HG03045 (cell line): ENCODE results near the gene NHLH2.

Experiments used
- ATAC-seq: cut with Tn5 transposase; IDR thresholded peaks from one replicate; pipeline ENCODE4 v1.9.1; 2021; ENCODE audit warnings: mild to moderate bottlenecking, moderate library complexity; ENCODE audit not compliant: unreplicated experiment

NHLH2 gene

DNA sequence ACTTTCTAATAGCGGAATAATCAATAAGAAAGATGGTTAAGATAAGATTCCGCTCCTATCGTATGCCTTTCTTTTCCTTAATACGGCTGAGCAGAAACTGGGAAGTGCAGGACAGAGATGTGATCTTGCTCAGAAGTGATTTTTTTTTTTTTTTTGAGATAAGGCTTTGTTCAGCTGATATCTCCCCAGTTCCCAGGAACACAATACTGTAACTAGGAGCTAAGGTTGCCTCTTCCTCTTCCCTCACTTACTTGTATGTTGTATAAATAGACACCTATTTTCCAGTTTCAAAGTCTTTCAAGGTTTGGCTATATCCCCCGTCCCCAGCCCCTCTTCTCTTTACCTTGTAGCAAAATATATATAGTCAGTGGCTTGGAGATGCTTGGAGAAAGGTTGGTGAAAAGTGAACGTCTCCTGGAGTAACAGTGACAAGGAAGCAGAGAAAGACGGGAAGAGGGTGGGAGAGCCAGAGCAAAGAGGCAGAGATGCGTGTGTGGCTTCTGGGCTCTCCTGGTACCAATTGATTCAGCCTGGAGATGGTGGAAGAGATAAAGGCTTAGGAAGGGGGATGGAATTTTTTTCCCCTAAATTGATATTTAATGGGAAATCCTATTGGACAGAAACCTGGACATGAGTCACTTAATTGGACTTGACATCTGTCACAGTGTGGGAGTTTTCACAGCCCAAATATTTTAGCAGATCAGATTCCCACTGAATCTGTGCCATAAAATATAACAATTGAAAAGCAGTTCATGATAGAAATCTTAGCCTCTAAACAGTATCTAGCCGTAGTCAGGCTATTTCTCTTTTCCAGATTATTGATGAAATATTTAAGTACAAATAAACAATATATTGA is at the start of gene NHLH2:
Gene NHLH2 (minus strand): TSS at position 522 of the 856 bp plus-strand sequence. CDS start 2,754 bp downstream, outside the sequence.
- ATAC-seq: no peak

DNA sequence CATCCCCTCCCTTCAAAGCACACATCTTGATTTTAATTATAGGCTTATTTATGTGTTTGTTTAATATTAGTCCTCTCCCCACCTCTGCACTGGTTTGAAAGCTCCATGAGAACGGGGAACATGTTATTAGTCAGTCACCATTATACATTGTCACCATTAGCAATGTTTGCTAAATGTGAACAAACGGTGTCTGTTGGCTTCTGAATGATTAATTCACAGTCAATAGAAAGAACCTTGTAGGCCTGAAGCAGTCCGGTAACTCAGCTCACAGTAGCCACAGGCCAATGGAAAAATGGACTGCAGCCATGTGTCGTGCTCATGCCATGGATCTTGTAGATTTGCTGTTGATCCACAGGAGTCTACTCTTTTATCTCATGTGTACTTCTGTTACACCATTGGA is 49.7 kb upstream of the NHLH2 start:
- no peak for ATAC-seq

DNA sequence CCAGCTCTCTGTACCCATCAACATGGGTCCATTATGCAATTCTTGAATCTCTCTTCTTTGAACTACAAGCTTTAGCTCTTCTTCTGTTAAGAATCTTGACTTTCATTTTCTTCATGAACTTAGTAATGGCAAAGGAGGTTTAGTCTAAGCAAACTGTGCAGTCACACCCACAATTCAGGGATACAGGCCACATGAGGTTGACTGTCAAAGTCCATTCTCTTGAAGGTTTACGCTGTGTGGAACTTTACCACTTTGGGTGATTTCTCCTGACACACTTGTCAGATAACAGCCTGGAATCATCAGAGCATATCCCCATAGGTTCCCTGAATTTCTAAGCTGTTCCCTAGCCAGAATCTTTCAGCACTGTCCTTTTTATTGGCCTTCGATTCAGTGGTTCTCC is 48.0 kb upstream of the NHLH2 start:
- ATAC-seq: no peak

DNA sequence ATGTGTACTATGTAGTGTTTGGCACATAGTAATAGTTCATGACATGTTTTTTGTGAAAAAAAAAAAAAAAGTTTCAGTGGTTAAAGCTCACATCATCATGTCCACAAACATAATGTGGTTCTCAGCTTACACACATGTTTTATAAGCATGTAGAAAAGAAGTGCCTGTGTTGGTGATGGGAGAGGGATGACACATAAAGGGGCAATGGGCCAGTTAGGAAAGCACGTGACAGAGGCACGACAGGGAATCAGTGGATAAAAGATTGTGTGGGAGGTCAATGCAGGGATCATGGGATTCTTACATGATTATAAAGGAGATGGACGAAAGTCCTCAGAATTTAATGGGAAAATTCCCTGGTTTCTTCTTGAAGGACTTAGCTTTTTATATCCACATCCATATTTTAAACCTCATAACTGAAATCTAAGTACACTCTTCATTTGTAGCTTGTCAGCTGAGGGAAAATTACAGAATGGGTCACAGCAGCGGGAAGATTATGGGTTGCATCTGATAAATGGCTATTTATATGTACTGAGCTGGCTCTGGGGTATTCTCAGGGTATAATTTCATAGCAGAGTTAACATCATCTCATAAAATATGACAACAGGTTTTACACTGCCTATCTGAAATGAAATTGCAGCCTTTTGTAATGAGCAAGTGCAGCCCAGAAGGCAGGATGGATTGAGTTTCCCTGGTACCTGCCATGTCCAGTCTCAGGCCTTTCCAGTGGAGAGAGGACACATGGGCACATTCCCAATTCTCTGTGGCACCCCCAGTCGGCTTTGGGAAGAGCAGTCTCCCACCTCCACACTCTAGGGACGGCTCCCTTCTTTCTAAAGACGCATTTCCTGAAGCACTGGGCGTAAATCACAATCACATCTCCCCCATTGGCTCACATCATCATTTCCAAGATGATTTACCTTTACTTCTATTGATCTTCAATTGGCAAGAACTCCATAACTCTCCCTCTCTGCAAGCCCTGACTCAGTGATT is 42.3 kb upstream of the NHLH2 start:
- ATAC-seq: no peak

DNA sequence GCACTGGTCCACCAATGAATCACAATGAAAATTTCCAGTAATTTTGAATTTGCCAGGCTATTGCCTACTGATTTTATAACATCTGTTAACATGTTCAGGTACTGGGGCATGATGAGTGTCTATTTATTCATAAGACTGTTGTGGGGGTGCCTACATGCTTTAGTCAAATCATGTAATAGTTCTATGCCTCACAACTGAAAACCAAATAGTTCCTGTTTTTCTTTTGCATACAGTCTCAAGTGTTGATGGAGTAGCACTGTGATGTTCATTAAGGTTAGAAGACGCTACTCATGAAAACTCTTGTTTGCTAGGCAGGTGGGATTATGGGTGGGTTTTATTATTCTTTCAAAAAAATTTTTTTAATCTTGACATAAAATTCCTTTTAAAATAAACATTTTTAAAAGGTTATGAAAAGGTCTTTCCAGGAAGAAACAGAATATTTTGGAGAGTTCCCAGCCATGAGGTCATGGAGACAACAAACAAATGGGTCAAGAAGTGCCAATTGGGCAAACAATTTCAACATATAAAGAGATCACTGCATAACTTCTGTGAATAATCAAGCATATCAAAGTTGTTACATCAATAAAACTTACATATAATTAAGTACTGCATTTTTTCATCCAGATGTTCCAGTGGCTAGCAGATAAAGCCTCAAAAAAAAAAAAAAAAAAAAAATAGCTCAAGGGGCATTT is 40.2 kb upstream of the NHLH2 start:
- ATAC-seq: no peak

DNA sequence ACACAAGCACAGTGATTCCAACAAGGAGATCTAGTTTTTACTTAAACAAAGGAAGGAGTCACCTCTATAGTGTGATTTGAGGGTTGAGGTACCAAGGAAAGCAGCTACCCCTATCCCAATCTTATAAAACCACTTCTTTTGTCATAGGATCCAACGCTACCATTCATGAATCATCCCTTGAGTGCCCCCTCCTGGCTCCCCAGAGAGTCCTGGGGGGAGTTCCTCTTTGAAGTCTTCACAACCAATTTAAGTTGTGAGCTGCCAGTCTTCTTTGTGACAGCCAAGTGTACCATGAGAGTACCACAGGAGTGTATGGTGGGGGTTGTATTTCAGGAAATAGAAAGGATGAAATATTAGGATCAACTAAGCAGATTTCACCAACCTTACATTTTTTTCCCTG is 39.1 kb upstream of the NHLH2 start:
- no peak for ATAC-seq

DNA sequence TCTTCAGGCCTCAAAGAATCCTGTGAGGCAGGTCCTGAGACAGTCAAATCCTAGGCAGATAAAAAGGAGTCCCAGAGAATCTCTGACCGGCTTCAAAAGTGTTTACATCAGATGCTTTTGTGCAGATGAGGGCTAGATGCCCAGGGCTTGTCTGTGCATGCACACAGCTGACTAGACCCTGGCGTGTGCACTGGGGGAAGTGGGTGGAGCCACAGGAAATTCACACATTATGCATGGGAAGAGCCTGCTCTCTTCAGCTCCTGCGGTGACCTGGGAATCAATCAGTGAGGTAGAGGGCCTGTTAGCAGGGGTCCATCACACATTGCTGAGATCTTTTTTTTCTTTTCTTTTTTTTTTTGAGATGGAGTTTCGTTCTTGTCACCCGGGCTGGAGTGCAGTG is 36.6 kb upstream of the NHLH2 start:
- ATAC-seq: no peak

DNA sequence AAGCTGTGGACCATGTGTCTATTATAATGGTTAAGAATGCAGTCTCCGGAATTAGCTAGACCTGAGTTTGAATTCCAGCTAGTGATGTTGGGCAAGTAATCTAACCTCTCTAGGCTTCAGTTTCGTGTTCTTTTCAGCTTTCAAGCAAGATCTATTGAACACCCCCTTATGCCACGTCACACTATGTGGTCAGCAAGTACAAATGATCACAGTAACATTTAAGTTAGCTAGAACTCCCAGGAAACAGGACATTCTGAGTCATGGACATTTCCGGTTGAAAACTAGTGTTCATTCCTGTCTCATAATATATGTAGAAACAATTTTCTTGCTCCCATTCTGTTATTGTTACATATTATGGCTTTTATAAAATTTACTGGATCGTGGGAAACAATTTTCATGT is 34.0 kb upstream of the NHLH2 start:
- ATAC-seq: no peak

DNA sequence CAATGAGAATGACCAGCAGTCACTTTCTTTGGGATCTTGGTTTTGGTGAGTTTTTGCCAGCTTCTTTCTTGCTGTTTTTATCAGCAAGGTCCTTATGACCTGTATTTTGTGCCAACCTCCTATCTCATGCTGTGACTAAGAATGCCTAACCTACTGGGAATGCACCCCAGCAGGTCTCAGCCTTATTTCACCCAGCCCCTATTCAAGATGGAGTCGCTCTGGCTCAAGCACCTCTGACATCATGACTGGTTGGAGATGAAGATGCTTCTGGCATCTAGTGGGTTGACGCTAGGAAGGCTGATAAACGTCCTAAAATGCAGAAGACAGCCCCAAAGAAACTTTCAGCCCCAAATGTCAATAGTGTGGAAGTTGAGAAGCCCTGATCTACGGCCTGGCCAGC is 33.6 kb upstream of the NHLH2 start:
- ATAC-seq: no peak

DNA sequence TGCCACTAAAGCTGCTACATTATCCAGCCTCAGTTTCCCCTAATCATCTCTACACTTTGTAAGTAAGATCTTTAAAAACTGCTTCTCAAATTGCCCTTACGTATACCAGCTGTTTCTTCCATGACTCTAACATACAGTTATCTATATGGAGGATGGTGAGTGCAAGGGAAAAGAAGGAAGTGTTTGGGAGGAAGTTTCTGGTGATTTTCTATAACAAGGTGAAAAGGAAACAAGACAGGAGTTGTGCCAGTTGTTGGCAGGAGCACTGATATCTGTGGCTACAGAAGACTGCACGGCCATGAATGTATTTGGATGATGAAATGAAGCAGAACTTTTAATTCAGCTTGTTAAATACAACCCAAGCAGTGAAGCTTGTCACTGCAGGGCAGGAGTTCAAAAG is 32.3 kb upstream of the NHLH2 start:
- ATAC-seq: no peak

DNA sequence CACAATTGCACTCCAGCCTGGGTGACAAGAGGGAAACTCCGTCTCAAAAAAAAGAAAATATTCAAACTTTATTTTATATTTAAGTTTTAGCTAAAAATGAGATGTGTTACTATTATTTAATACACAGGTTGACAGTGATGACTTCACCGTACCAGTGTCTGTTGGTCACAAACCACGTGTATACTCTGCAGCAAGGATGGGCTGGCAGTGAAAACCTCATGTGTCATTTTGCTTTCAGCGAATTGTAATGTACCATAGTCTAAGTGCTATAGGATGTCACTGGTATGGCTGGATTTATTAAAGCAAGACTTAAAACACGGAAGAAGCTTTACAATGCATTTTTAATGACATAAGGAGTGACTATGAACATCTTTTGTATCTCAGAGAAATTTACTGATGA is 28.1 kb upstream of the NHLH2 start:
- no peak for ATAC-seq

DNA sequence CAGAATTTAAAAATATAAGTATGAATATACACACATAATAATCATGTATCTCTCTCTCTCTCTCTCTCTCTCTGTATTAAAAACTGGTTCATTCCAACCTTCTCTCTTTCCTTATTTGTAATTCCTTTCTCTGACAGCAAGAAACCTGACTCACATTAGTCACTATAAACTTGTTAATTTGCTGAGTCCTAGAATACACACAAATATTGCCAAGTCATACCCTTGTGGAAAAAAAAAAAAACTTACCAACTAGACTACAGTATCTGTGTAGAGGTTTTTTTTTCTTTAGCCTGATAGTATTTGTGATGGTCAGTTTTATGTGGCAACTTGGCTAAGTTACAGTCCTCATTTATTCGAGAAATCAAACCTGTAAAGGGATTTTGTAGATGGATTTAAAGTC is 26.3 kb upstream of the NHLH2 start:
- no peak for ATAC-seq

DNA sequence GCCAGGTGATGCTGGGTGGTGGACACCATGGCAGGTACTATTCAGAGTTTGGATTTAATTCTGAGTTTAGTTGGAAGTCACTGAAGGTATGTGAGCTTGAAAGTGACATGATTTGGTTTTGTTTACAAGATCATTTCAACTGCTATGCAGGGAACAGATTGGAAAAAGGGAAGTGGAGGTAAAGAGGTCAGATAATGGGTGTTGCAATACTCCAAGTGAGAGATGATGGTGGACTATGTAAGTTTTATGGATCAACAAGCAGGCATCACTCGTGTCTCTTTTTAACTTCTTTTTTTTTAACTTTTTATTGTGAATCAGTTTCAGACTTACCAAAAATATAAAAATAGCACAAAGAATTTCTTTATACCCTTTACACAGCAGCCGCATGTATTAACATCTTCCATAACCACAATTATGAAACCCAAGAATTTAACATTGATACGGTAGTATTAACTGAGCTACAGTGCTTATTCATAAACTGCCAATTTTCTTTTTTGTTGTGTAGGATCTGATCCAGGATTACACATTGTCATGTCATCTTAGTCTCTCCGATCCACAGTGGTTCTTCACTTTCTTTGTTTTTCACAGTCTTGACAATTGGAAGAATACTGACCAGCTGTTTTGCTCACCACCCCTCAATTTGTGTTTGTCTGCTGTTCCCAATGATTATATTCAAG is 24.9 kb upstream of the NHLH2 start:
- no peak for ATAC-seq

DNA sequence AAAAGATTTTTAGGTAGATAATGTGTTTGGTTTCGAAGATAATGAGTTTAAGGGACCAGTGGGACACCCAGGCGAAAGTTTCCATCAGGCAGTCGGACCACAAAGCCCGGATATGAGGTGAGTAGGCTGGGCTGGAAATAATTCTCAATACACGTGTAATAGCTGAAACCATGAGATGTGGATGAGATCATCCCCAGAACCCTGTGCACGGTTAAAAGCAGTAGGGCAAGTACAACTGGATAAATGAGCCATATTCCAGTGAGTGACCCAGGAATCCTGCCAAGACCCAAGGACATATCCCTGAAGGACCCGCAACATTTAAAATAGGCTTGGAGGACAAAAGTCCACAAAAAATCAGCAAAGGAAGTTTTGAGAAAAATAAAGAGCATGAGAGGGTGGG is 21.5 kb upstream of the NHLH2 start:
- no peak for ATAC-seq

DNA sequence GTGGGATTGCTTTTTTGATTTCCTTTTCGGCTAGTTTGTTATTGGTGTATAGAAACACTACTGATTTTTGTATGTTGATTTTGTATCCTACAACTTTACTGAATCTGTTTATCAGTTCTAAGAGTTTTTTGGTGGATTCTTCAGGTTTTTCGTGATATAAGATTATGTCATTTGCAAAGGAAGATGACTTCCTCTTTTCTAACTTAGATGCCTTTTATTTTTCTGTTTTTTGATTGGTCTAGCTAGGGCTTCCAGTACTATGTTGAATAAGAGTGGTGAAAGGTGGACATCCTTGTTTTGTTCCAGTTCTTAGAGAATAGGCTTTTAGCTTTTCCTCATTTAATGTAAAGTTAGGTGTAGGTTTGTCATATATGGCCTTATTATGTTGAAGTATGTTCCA is 13.1 kb upstream of the NHLH2 start:
- ATAC-seq: no peak

DNA sequence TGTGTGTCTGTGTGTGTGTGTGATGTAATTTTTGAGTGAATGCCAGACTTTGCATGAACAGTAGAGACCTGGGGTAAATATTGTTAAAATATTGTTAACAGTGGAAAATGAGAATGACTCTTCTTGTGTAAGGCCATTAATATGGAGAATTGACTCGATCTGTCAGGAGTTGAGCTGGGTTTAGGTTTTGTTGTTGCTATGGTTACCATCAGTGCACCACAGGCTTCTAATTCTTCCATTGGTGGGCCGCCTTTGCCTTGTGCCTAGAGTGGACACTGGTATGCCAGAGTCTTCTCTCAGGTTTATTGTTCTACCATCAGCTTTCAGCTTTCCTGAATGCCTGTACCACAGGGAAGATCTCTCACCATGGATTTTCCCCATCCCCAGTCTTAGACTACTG is 10.0 kb upstream of the NHLH2 start:
- no peak for ATAC-seq

DNA sequence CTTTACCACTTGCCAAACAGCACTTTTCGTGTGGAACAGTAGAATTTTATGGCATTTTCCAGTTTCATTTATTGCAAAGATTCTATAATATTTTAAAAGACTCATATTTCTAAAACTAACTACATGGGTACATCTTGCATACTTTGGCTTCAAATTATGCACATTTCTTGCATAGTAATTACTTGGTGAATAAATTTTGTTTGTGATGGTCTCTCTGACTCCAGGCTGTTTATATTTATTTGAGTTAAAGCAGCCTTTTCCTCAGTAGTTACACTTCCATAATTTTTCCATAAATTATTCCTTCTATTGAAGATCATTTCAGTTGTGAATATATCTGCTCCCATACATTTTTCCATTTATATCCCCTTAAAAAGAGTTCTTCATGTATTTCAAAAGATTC is 6.9 kb upstream of the NHLH2 start:
- ATAC-seq: no peak

DNA sequence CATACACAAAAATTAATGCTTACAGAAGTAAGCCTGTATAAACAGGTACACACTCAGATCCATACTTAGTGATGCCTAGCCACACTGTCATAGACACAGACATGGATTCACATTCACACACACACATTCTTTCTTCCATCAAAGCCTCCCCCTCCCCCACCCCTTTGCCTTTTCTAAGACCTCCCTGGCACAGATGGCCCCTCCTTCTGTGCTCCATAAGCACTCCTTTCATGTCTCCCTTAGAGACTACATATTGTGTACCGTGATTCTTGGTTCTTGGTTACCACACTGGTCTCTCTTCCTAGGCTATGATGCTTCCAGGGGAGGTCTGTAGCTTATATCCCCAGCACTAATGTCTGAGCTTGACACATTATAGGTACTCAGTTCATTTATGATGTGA is 2.0 kb upstream of the NHLH2 start:
- ATAC-seq: no peak

DNA sequence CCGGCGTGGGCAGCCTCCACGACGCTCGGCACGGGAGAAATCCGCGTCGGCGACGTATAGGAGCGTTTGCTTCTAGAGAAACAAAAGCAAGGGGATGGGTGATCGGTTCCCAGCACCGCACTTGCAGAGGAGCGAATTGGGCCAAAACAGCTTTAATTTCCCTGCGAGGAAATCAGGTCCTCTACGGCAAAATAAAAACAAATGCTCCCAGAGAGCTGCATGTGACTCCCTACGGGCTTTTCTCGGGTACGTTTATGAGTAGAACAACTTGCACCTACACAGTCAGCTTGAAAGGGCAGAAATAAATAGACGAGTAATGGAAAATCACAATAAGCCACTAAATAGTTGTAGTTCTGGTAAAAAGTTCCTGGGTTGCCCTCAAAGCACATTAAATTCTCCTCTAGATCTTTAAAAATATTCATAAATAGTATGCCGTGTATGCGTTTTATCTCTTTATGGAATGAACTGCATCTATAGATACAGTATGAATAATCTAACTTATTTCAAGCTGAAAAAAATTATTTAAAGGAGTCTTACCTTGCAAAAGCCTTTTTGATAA is 1.2 kb downstream of the NHLH2 start:
- no peak for ATAC-seq

DNA sequence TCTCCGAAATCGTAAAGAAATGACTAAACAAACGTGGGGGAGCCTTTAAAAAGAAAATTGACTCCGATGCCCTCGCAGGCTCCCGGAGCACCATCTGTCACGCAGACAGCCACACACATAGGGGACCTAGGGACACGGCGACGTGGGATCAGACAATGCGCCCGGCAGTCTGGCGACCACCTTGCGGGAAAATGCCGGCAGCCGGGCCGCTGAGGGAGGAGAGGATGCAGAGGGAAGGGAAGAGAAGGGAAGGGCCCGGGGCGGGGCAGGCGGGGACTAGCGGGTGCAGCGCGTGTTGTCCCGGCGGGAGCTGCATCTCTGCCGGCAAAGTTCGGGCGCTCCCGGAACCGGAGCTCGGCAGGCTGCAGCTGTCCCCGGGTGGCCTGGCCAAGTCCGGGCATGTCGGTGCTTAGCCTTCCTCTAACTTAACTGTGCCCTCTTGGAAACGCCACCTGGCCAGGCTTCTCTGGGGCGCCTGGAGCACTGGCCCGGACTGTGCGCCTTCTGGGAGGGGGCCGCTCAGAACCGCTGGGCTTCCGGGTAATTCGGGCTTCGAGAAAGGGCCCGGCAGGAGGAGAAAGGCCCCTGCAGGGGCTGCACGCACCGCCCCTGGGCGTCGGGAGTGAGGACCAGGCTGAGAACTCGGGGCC is 1.8 kb downstream of the NHLH2 start:
- ATAC-seq: no peak
